ENCODE results near the gene NPAS3.

The NPAS3 gene

DNA sequence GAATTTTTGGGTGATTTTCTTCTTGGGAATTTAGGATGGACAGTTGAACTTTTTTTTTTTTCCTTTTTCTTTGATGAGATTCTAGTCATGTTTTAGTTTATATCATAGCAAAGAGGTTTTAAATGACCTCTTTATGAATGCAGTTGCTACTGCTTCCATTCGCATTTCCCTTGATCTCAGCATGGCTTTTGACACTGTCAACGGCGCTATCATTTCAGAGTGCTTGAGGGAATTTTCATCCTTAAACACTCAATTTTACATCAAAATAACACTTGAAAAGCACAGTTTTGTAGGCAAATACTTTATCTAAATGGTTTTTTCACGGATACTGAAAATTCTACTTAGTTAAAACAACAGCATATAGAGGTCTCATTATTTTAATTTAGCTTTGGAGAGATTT is 195.5 kb downstream of the NPAS3 start:
- TF ChIP-seq, protein P1, sequence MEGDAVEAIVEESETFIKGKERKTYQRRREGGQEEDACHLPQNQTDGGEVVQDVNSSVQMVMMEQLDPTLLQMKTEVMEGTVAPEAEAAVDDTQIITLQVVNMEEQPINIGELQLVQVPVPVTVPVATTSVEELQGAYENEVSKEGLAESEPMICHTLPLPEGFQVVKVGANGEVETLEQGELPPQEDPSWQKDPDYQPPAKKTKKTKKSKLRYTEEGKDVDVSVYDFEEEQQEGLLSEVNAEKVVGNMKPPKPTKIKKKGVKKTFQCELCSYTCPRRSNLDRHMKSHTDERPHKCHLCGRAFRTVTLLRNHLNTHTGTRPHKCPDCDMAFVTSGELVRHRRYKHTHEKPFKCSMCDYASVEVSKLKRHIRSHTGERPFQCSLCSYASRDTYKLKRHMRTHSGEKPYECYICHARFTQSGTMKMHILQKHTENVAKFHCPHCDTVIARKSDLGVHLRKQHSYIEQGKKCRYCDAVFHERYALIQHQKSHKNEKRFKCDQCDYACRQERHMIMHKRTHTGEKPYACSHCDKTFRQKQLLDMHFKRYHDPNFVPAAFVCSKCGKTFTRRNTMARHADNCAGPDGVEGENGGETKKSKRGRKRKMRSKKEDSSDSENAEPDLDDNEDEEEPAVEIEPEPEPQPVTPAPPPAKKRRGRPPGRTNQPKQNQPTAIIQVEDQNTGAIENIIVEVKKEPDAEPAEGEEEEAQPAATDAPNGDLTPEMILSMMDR (IDR thresholded peaks at IDR 0.05; ENCODE audit: low read depth, low read length, missing control alignments): no peak
- no peak for DNase-seq (ENCODE audit: low read depth)
- no peak overlapping the region for H3K4me3 ChIP-seq (ENCODE audit: low read depth, low read length)

DNA sequence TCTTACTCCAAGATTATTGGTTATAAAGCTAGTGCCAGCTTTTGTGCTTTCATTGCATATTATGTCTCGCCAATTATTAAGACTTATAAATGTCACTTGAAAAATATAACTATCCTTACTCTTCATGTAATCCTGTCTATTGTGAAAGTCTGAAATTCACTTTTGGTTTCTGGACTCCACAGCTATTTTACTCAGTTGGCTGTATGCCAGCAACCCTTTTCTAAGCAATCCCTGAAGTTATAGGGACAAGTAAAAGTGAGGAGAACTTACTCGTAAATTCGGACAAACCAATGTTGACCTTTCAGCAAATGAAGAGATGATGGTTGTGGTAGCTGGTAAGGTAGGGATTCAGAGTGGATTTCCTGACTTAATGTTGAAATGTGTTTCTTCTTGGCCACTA is 196.3 kb downstream of the NPAS3 start:
- H3K4me3 ChIP-seq (ENCODE audit: low read depth, low read length): no peak overlapping the region
- TF ChIP-seq, protein P1 (IDR thresholded peaks at IDR 0.05; ENCODE audit: low read depth, low read length, missing control alignments): no peak
- DNase-seq (ENCODE audit: low read depth): no peak

DNA sequence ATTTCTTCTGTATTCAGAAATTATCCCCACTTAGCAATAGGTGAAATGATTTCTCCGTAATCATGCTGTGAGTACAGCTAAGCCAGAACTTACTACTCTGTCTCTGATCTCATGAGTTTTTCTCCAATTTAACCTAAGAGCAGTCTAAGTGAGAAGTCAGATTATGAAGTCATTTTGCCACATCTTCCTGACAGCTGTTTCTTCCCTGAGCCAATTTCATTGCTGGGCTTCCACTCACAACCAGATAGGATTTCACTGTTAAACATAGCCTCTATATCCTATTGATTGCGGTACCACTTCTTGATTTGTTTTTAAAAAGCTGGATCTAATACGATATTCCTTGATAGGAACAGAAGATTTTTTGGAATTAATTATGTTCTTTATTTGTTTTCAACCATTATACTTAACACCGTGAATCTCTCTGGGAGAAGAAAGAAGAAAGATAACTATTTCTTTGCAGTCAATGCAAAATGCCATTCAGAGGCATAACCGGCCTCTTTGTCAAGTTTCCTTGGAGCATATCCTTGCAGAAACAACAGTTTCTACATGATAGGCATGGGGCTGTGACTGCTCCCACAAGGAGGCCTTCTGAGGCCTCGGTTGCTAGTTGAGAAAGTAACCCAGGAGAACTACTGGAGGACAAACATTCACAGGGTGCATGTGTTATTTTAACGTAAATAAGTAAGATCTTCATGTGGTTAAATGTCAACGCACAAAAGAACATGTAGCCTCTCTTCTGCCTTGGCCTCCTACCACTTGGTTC is 212.2 kb downstream of the NPAS3 start:
- H3K4me3 ChIP-seq (ENCODE audit: low read depth, low read length): no peak overlapping the region
- TF ChIP-seq, protein P1 (IDR thresholded peaks at IDR 0.05; ENCODE audit: low read depth, low read length, missing control alignments): no peak
- no peak for DNase-seq (ENCODE audit: low read depth)

DNA sequence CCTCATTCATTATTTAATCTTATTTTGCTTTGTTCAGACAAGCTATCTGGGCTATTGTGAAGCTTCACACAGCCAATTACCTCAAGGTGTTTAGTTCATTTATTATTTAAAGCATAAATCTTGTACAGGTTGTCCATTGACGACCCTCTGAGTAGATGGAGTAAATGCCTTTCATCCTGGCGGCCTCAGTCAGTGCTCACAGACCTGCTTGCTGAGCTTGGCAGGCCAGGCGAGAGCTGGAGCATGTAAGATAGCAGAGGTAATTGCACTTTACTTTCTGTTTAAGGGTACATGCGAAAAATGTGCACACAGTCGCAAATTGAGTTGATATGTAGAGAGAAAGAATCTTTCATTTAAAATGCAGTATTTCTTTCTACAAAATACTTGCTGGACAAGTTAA is 224.4 kb downstream of the NPAS3 start:
- TF ChIP-seq, protein P1 (IDR thresholded peaks at IDR 0.05; ENCODE audit: low read depth, low read length, missing control alignments): no peak
- no peak overlapping the region for H3K4me3 ChIP-seq (ENCODE audit: low read depth, low read length)
- DNase-seq (ENCODE audit: low read depth): no peak

DNA sequence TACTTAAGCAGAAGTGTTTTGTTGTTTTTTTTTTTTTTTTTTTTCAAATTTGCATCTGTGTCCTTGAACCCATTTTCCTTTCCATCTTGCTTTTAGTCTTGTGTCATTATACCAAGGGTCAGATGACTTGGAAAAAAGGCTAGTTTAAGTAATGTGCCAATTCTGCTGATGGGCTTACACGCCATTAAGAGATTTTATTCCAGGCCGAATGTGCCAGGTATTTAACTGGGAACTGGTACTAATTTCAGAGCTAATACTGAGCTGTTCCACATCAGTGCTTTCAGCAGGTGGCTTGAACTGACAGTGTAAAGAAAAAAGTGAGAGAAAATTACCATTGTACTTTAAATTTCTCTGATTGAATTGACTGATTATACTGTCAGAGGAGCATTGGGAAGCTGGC is 224.9 kb downstream of the NPAS3 start:
- TF ChIP-seq, protein P1 (IDR thresholded peaks at IDR 0.05; ENCODE audit: low read depth, low read length, missing control alignments): no peak

DNA sequence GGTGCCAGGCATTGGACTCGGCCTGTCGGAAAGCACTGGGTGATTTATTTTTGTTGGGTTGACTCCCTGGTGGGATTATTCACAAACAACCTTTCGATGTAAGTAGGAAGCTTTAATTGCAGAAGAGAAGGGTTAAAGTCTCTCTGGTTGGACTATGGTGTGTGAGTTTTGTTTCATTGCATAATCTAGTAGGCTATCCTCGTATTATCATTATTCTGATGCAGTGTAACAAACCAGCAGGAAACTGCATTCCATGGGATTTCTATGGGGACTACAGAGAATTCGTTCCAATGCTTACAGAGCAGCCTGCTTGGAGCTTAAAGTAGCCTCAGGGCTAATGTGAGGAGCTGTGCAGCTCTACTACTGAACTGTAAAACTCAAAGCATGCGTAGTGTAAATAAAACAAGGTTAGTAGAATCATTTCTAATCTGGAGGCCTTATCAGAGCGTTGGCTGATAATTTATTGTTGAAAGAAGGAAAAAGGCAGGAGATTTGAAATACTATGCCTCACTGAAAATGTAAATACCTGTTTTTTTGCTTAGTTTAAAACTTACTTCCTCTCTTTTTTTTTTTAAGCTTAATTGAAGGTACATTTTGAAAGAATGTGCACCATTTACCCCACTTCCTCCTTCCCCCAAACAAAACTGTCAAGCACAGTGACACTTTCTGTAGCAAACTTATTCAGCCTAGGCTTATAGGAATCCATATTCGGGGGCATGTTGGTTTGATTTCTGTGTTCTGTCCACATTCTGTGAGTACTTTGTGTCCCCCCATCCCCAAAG is 226.7 kb downstream of the NPAS3 start:
- no peak for DNase-seq (ENCODE audit: low read depth)
- TF ChIP-seq, protein P1 (IDR thresholded peaks at IDR 0.05; ENCODE audit: low read depth, low read length, missing control alignments): no peak
- H3K4me3 ChIP-seq (ENCODE audit: low read depth, low read length): no peak overlapping the region

More for the DNA sequence above, 224.9 kb downstream of the NPAS3 start:
- DNase-seq (ENCODE audit: low read depth): no peak
- no peak overlapping the region for H3K4me3 ChIP-seq (ENCODE audit: low read depth, low read length)
